SK-N-MC (cell line): ENCODE data around the gene ARL14.

Source experiments
- EZH2 ChIP-seq: fragments of 200-600 bp; sonication (generic); IDR thresholded peaks from one replicate; pipeline ENCODE4 v1.6.1; 2017; ENCODE audit warnings: antibody characterized with exemption
- POLR2AphosphoS5 ChIP-seq: IDR thresholded peaks from 2 replicates; pipeline ENCODE4 v1.6.1; 2012; ENCODE audit warnings: mild to moderate bottlenecking, low read depth, low read length, borderline replicate concordance

- TF ChIP-seq POLR2AphosphoS5 (no peak), EZH2 (no peak)
These were observed 7.4 kb downstream of the ARL14 start for GRCh38 chr3:160684368-160684740.
